Subcutaneous adipose tissue (tissue), 4 donors: Measurements from ENCODE around the gene LTB4R. TPM values are rescaled to one million over a fixed set of nuclear protein-coding genes. Genes with fewer than 3 reads are reported as not detected.

Source experiments
- CTCF ChIP-seq: fragments of 450-650 bp; IDR thresholded peaks from one replicate; pipeline ENCODE4 v1.5.1; 2016; ENCODE audit warnings: low read depth, mild to moderate bottlenecking, control low read depth, antibody characterized with exemption, moderate library complexity
- total RNA-seq, 4 donors: library from RNA; depleted of rRNA; stranded (reverse); fragments of >200 nt; gene quantifications; one replicate each; pipeline ENCODE4 v1.1.0, GENCODE V29; 2016

LTB4R gene
- total RNA-seq, 4 donors from 2014 or later = 4.2 to 10.9 (median 7.5) TPM

GRCh38 chr14:24343795-24344660 is 32.7 kb downstream of the LTB4R start:
- no peak for TF ChIP-seq CTCF

GRCh38 chr14:24347134-24347533 is 35.8 kb downstream of the LTB4R start:
- TF ChIP-seq CTCF = no peak

- no peak for TF ChIP-seq CTCF
Observed at GRCh38 chr14:24348186-24348585, 36.9 kb downstream of the LTB4R start.

- no peak for TF ChIP-seq CTCF
Observed at GRCh38 chr14:24349742-24350141, 38.4 kb downstream of the LTB4R start.

GRCh38 chr14:24351517-24351916 is 40.2 kb downstream of the LTB4R start:
- TF ChIP-seq CTCF = no peak

GRCh38 chr14:24353559-24354481 is 42.5 kb downstream of the LTB4R start:
- TF ChIP-seq CTCF = no peak

- no peak for TF ChIP-seq CTCF
Observed at GRCh38 chr14:24355009-24355408, 43.7 kb downstream of the LTB4R start.
